ENCODE data around the gene FITM2.

The FITM2 gene

GRCh38 chr20:44280387-44280786 is 30.6 kb downstream of the FITM2 start:
- no peak for TF ChIP-seq ZNF274 (IDR thresholded peaks at IDR 0.05; ENCODE audit: low read depth, low read length)
- no peak overlapping the region for H3K4me3 ChIP-seq (ENCODE audit: low read length)

GRCh38 chr20:44279228-44279627 is 31.8 kb downstream of the FITM2 start:
- TF ChIP-seq ZNF274 (IDR thresholded peaks at IDR 0.05; ENCODE audit: low read depth, low read length): no peak
- H3K4me3 ChIP-seq (ENCODE audit: low read length): no peak overlapping the region

DNA sequence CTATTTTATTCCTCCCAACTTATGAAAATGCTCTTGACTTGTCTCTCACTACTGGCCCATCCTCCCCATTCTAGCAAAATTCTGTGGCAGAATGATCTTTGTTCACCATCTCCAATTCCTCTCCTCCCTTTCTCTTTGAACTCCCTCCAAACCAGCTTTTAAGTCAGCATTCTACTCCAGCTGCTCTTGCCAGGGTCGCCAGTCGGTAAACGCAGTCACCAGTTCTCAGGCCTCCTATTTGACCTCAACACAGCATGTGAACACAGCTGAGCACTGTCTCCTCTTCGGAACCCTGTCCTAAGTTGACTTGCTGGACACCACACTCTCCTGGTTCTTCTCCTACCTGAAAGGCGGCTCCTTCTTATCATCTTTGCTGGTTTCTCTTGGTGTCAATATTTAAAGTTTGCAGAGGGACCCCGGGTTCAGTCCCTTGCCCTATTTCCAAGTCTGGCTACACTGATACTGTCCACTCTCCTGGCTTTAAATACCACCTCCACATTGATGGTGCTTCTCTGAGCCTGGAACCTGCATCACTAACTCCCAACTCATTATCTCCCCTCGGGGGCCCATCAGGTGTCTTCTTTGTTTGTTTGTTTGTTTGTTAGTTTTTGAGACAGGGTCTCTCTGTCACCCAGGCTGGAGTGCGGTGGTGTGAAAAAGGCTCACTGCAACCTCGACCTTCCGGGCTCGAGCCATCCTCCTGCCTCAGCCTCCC is 36.5 kb downstream of the FITM2 start:
- TF ChIP-seq ZNF274 (IDR thresholded peaks at IDR 0.05; ENCODE audit: low read depth, low read length): no peak
- no peak overlapping the region for H3K4me3 ChIP-seq (ENCODE audit: low read length)

DNA sequence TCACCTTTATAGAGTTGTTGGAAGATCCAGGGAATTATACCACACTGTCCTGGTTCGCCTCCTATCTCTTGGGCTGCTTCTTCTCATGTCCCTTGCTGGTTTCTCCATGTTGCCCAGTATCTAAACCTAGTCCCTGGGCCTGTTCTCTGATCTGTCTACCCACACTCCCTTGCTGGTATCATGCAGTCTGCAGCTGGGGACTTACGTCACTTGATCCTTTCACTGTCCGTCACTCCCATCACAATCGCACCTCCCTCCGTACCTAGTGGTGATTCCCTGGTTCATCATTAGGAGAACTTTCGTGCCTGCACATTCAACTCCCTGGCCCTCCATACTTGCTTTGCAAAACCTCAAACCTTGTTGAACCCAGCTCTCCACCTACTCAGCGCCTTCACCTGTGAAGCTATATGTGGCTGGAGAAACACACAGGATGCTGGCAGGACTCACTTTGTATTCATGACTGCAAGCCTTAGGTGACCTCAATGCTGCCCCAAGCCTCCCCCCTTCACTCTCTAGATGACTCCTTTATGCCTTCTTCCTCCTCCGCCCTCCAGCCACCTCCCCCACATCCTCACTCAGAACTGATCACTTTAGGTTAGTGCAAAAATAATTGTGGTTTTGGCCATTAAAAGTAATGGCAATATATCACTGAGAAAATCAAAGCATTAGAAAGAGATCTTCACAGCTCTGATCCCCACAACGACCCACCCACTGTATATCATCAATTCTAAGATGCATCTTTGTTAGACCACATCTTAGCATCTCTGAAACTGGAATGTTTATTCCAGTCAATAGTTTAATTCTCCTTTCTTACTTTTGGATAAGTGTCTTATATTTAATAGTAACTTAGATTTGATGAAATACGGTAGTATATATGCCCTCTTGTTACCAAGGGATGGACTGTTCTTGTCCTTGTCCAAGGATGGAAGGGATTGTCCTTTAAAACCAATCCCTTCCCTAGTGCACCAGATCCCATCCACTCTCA is 37.5 kb downstream of the FITM2 start:
- TF ChIP-seq ZNF274 (IDR thresholded peaks at IDR 0.05; ENCODE audit: low read depth, low read length): no peak
- no peak overlapping the region for H3K4me3 ChIP-seq (ENCODE audit: low read length)

- no peak for TF ChIP-seq ZNF274 (IDR thresholded peaks at IDR 0.05; ENCODE audit: low read depth, low read length)
- H3K4me3 ChIP-seq (ENCODE audit: low read length): no peak overlapping the region
These were observed 38.9 kb downstream of the FITM2 start for GRCh38 chr20:44271915-44272663.

- no peak for TF ChIP-seq ZNF274 (IDR thresholded peaks at IDR 0.05; ENCODE audit: low read depth, low read length)
- H3K4me3 ChIP-seq (ENCODE audit: low read length): no peak overlapping the region
These were observed 42.2 kb downstream of the FITM2 start for GRCh38 chr20:44268802-44269201.

- no peak for TF ChIP-seq ZNF274 (IDR thresholded peaks at IDR 0.05; ENCODE audit: low read depth, low read length)
- H3K4me3 ChIP-seq (ENCODE audit: low read length): no peak overlapping the region
These were observed 46.7 kb downstream of the FITM2 start for GRCh38 chr20:44264287-44264686.

- no peak overlapping the region for H3K4me3 ChIP-seq (ENCODE audit: low read length)
- TF ChIP-seq ZNF274 (IDR thresholded peaks at IDR 0.05; ENCODE audit: low read depth, low read length): no peak
These were observed 52.6 kb downstream of the FITM2 start for GRCh38 chr20:44258226-44258890.

DNA sequence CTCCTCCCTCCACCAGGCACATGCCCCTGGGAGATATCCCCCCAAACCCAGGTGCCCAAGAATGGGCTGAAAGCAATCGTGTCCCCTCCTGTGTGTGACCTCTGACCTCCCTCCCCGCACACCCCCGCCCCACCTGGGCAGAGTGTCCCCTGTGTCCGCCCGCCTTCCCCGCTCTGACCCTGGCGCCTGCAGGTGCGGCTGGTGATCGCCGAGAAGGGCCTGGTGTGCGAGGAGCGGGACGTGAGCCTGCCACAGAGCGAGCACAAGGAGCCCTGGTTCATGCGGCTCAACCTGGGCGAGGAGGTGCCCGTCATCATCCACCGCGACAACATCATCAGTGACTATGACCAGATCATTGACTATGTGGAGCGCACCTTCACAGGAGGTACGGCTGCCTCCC is 54.0 kb downstream of the FITM2 start:
- no peak for TF ChIP-seq ZNF274 (IDR thresholded peaks at IDR 0.05; ENCODE audit: low read depth, low read length)

DNA sequence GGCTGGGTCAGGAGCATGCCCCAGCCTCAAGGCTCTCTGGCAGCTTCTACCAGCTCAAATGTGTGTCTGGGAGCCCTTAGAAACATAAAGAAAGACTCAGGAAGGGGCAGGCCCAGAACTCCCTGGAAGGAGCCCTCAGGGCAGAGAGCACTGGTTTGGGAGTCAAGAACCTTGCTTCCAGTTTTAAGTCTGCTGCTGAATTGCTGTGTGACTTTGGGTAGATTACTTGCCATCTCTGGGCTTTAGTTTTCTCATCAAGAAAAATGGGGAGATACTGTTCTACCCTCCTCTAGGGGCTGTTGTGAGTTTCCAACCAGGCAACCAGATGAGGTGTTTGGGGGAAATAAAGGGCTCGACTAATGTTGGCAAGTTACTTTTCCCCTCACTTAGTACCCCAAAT is 55.1 kb downstream of the FITM2 start:
- no peak for TF ChIP-seq ZNF274 (IDR thresholded peaks at IDR 0.05; ENCODE audit: low read depth, low read length)
- no peak overlapping the region for H3K4me3 ChIP-seq (ENCODE audit: low read length)

More for the DNA sequence above, 54.0 kb downstream of the FITM2 start:
- no peak overlapping the region for H3K4me3 ChIP-seq (ENCODE audit: low read length)

DNA sequence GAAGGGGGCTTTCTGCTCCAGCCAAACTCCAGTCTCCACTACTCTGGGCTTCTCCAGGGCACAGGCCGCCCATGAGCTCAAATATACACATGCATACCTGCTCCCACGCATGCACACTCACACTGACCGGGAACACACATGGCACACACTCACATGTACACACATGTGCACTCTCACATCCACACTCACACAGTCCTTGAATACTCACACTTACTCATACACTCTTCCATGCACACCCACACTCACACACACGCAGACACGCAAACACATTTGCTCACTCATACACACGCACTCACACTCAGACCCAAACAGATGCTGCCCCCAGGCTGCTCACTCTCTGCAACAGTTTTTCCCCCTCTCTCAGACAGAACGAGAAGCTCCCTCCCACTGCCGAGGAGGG is 56.9 kb downstream of the FITM2 start:
- no peak overlapping the region for H3K4me3 ChIP-seq (ENCODE audit: low read length)
- no peak for TF ChIP-seq ZNF274 (IDR thresholded peaks at IDR 0.05; ENCODE audit: low read depth, low read length)

DNA sequence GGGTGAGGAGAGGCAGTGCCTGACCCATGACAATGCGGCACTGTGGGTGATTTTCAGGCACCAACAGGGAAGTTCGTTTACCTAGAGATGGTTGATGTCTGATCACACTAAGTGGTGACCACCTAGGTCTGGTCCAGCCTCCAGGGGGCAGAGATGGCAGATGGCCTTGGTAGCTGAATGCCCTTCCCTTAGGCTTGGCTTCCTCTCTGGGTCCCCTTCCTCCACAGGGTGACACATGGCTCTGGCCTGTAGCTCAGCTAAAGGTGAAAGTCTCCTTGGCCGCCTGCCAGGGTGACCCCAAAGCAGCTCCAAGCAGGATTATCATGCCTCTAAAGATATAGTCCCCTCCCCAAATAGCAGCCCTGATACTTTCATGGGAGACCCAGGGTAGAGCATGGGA is 57.5 kb downstream of the FITM2 start:
- TF ChIP-seq ZNF274 (IDR thresholded peaks at IDR 0.05; ENCODE audit: low read depth, low read length): no peak
- H3K4me3 ChIP-seq (ENCODE audit: low read length): no peak overlapping the region
